Measurements from ENCODE around the gene CACNA1B. TPM values are rescaled to one million over a fixed set of nuclear protein-coding genes. Genes with fewer than 3 reads are reported as not detected.

CACNA1B gene
- total and polyA plus RNA-seq, 2 donors (not counting 1 experiment from before 2014, with no cell fraction given), result 0.01 to 0.17 TPM

- DNase-seq (ENCODE audit: low read depth in 2 of 2), result no peak
- Histone ChIP-seq H4K20me1 (ENCODE audit: control insufficient read depth, extremely low read depth, insufficient read depth, low read length) (no peaks in the 10 kb centered on the region), H3K4me3 (replicated peaks in 1 of 4; ENCODE audit: control extremely low read depth in 1 of 4, insufficient read depth in 1 of 4, low read depth in 3 of 4, low read length in 4 of 4) (no peak overlapping the region), H3K27me3 (ENCODE audit: control insufficient read depth, insufficient read depth, low read length) (no peaks in the 10 kb centered on the region), H3K4me1 (ENCODE audit: control insufficient read depth, extremely low read depth, insufficient read depth, low read length) (no peaks in the 10 kb centered on the region), H3K27ac (ENCODE audit: insufficient read depth, low read length) (no peak overlapping the region), H3K4me2 (ENCODE audit: extremely low read depth, insufficient read depth, low read length) (no peak overlapping the region), H3K9me3 (ENCODE audit: control insufficient read depth, insufficient read depth, low read depth, low read length) (no peaks in the 10 kb centered on the region), H3K9ac (ENCODE audit: insufficient read depth, low read length) (no peak overlapping the region), H3K79me2 (ENCODE audit: control insufficient read depth, insufficient read depth, low read length) (no peaks in the 10 kb centered on the region), H3K36me3 (ENCODE audit: control insufficient read depth, insufficient read depth, low read length) (no peaks in the 10 kb centered on the region), H2AFZ (ENCODE audit: low read length) (no peak overlapping the region)
- no peak for TF ChIP-seq EZH2 (IDR thresholded peaks at IDR 0.05; ENCODE audit: low read length, missing control alignments)
- TF ChIP-seq, protein P1, sequence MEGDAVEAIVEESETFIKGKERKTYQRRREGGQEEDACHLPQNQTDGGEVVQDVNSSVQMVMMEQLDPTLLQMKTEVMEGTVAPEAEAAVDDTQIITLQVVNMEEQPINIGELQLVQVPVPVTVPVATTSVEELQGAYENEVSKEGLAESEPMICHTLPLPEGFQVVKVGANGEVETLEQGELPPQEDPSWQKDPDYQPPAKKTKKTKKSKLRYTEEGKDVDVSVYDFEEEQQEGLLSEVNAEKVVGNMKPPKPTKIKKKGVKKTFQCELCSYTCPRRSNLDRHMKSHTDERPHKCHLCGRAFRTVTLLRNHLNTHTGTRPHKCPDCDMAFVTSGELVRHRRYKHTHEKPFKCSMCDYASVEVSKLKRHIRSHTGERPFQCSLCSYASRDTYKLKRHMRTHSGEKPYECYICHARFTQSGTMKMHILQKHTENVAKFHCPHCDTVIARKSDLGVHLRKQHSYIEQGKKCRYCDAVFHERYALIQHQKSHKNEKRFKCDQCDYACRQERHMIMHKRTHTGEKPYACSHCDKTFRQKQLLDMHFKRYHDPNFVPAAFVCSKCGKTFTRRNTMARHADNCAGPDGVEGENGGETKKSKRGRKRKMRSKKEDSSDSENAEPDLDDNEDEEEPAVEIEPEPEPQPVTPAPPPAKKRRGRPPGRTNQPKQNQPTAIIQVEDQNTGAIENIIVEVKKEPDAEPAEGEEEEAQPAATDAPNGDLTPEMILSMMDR (conservative IDR thresholded peaks at IDR 0.05 in 1 of 2, IDR thresholded peaks at IDR 0.05 in 1 of 2; ENCODE audit: low read depth in 1 of 2, low read length in 2 of 2), result no peak
These were observed 94.9 kb downstream of the CACNA1B start for GRCh38 chr9:137972355-137972987.

DNA sequence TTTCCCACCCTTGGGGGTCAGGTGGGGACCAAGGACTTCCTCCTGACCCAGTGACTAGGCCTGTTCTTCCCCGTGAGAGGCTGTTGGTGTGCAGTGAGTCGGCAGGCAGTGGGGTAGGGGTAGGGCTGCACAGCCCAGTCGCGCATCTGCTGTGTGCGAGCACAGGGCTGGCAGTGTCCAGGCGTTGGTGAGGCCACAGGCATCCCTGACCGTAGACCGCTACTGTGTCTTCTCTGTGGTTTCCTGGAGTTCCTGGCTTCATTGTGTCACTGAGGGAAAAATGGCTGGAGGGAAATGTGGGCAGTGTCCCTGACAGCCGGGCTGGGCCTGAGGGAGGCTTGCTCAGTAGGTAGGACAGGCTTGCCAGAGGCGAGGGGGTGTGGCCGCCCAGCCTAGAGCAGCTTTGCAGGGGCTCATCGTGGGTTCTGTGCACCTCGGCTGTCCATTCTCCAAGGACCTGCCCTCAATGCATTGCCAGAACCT is 95.4 kb downstream of the CACNA1B start:
- Histone ChIP-seq H3K36me3 (ENCODE audit: control insufficient read depth, insufficient read depth, low read length) (no peaks in the 10 kb centered on the region), H4K20me1 (ENCODE audit: control insufficient read depth, extremely low read depth, insufficient read depth, low read length) (no peaks in the 10 kb centered on the region), H2AFZ (ENCODE audit: low read length) (no peak overlapping the region), H3K79me2 (ENCODE audit: control insufficient read depth, insufficient read depth, low read length) (no peaks in the 10 kb centered on the region), H3K4me3 (replicated peaks in 1 of 4; ENCODE audit: control extremely low read depth in 1 of 4, insufficient read depth in 1 of 4, low read depth in 3 of 4, low read length in 4 of 4) (no peak overlapping the region), H3K9ac (ENCODE audit: insufficient read depth, low read length) (no peak overlapping the region), H3K27ac (ENCODE audit: insufficient read depth, low read length) (no peak overlapping the region), H3K9me3 (ENCODE audit: control insufficient read depth, insufficient read depth, low read depth, low read length) (no peaks in the 10 kb centered on the region), H3K4me1 (ENCODE audit: control insufficient read depth, extremely low read depth, insufficient read depth, low read length) (no peaks in the 10 kb centered on the region), H3K27me3 (ENCODE audit: control insufficient read depth, insufficient read depth, low read length) (no peaks in the 10 kb centered on the region), H3K4me2 (ENCODE audit: extremely low read depth, insufficient read depth, low read length) (no peak overlapping the region)
- DNase-seq (ENCODE audit: low read depth in 2 of 2), result no peak
- TF ChIP-seq, protein P1 (conservative IDR thresholded peaks at IDR 0.05 in 1 of 2, IDR thresholded peaks at IDR 0.05 in 1 of 2; ENCODE audit: low read depth in 1 of 2, low read length in 2 of 2), result no peak
- TF ChIP-seq EZH2 (IDR thresholded peaks at IDR 0.05; ENCODE audit: low read length, missing control alignments), result no peak

DNA sequence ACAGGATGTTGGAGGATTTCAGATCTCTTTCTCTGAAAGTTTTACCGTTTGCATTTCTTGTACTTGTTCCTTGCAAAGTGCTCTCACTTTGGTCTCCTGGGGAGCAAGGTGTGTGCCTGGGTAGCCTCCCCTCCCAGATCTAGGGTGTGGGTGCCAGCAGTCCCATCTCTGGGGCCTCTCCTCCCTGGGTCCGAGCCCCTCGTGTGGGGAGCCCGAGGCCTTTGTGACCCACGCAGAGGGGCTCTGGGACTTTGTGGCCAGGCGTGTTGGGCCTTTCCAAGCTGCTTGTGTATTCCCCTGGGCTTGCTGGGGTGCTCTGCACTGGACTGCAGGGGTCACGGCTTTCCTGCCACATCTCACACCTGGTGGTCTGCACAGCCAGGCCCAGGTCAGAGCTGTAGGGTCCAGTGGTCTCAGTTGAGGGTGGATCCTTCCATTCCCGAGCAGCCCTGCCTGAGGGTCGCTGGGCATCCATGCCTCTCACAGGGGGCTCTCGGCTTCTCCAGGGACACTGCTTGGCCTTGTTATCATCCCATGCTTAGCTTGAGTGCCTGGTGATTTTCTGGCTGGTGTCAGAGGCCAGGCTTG is 96.3 kb downstream of the CACNA1B start:
- H4K20me1 ChIP-seq (ENCODE audit: control insufficient read depth, extremely low read depth, insufficient read depth, low read length), result no peaks in the 10 kb centered on the region
- H3K4me3 ChIP-seq (replicated peaks in 1 of 4; ENCODE audit: control extremely low read depth in 1 of 4, insufficient read depth in 1 of 4, low read depth in 3 of 4, low read length in 4 of 4), result no peak overlapping the region
- no peak overlapping the region for H3K9ac ChIP-seq (ENCODE audit: insufficient read depth, low read length)
- no peaks in the 10 kb centered on the region for H3K27me3 ChIP-seq (ENCODE audit: control insufficient read depth, insufficient read depth, low read length)
- H3K27ac ChIP-seq (ENCODE audit: insufficient read depth, low read length), result no peak overlapping the region
- no peaks in the 10 kb centered on the region for H3K36me3 ChIP-seq (ENCODE audit: control insufficient read depth, insufficient read depth, low read length)
- DNase-seq (ENCODE audit: low read depth in 2 of 2), result no peak
- no peak overlapping the region for H2AFZ ChIP-seq (ENCODE audit: low read length)
- no peaks in the 10 kb centered on the region for H3K9me3 ChIP-seq (ENCODE audit: control insufficient read depth, insufficient read depth, low read depth, low read length)
- no peaks in the 10 kb centered on the region for H3K4me1 ChIP-seq (ENCODE audit: control insufficient read depth, extremely low read depth, insufficient read depth, low read length)
- H3K4me2 ChIP-seq (ENCODE audit: extremely low read depth, insufficient read depth, low read length), result no peak overlapping the region
- TF ChIP-seq, protein P1 (conservative IDR thresholded peaks at IDR 0.05 in 1 of 2, IDR thresholded peaks at IDR 0.05 in 1 of 2; ENCODE audit: low read depth in 1 of 2, low read length in 2 of 2), result no peak
- TF ChIP-seq EZH2 (IDR thresholded peaks at IDR 0.05; ENCODE audit: low read length, missing control alignments), result no peak
- no peaks in the 10 kb centered on the region for H3K79me2 ChIP-seq (ENCODE audit: control insufficient read depth, insufficient read depth, low read length)

Measured in fibroblast of lung (primary cell).